H1 (cell line): Measurements from ENCODE around the gene FAM83F. TPM values are rescaled to one million over a fixed set of nuclear protein-coding genes. Genes with fewer than 3 reads are reported as not detected.

ENCODE experiments used
- GTF2F1 ChIP-seq: IDR thresholded peaks from 2 replicates; pipeline ENCODE4 v1.6.1; 2012; ENCODE audit warnings: low read depth, low read length, improper control_type of control experiment, borderline replicate concordance
- PHF8 ChIP-seq: fragments of 200-600 bp; sonication (generic); conservative IDR thresholded peaks from 2 replicates; pipeline ENCODE4 v1.7.1; 2012; ENCODE audit warnings: low read depth, mild to moderate bottlenecking, inconsistent platforms, low read length, moderate library complexity
- POLR2A ChIP-seq, 2 experiments: IDR thresholded peaks; 1 replicate in 1 of 2; 2 replicates in 1 of 2; pipeline ENCODE4 v1.6.1; 2011; ENCODE audit warnings: low read depth in 2 of 2, low read length in 2 of 2, mild to moderate bottlenecking in 2 of 2; ENCODE audit errors: control extremely low read depth in 1 of 2
- RFX5 ChIP-seq: IDR thresholded peaks from 2 replicates; pipeline ENCODE4 v1.6.1; 2011; ENCODE audit warnings: low read depth, low read length, improper control_type of control experiment, borderline replicate concordance
- RXRA ChIP-seq: IDR thresholded peaks from 2 replicates; pipeline ENCODE4 v1.6.1; 2011; ENCODE audit warnings: low read depth, mild to moderate bottlenecking, low read length, moderate library complexity; ENCODE audit not compliant: insufficient read depth
- SAP30 ChIP-seq: fragments of 300-600 bp; sonication (generic); IDR thresholded peaks from 2 replicates; pipeline ENCODE4 v1.7.1; 2012; ENCODE audit warnings: low read length, moderate library complexity, mild to moderate bottlenecking, inconsistent platforms; ENCODE audit not compliant: insufficient read depth, insufficient replicate concordance
- SIX5 ChIP-seq: IDR thresholded peaks from 2 replicates; pipeline ENCODE4 v1.6.1; 2011; ENCODE audit warnings: mild to moderate bottlenecking, low read depth, low read length
- SP4 ChIP-seq: IDR thresholded peaks from 2 replicates; pipeline ENCODE4 v1.6.1; 2012; ENCODE audit warnings: low read length, inconsistent platforms
- polyA plus RNA-seq, 7 experiments: library from polyadenylated mRNA; depleted of rRNA in 3 of 7; stranded (reverse) in 5 of 7; unstranded in 2 of 7; fragments of >200 nt in 5 of 7; fragments of 200-250 nt in 2 of 7; gene quantifications; 1 replicate in 5 of 7; 2 replicates in 1 of 7; 4 replicates in 1 of 7; pipeline versions ENCODE4 v1.2.1 to v1.2.3, GENCODE V29; 2011 to 2013; ENCODE audit warnings: missing spikeins in 2 of 7, mixed read lengths in 2 of 7
- total RNA-seq: library from RNA; stranded (reverse); fragmentation: NEBNext Ultra II Directional; extraction: Animal tissue kit (Norgen Biotek cat#: 25700); gene quantifications from 2 replicates; pipeline ENCODE4 v1.2.1, GENCODE V29; 2021
- TF ChIP-seq, protein P1 (sequence below): fragments of 300-600 bp; sonication (generic); IDR thresholded peaks from 2 replicates; pipeline ENCODE4 v1.7.1; 2012; ENCODE audit warnings: low read length, moderate library complexity, mild to moderate bottlenecking, inconsistent platforms; ENCODE audit not compliant: insufficient replicate concordance
- TF ChIP-seq, protein P2 (sequence below): IDR thresholded peaks from 2 replicates; pipeline ENCODE4 v1.6.1; 2012; ENCODE audit warnings: low read length, inconsistent platforms

The FAM83F gene
- total and polyA plus RNA-seq, 2 of the 8 experiments (the other 6 are each of a cell fraction or from before 2014, with no cell fraction given) = 8.6 to 18.9 TPM

- TF ChIP-seq, protein P1, sequence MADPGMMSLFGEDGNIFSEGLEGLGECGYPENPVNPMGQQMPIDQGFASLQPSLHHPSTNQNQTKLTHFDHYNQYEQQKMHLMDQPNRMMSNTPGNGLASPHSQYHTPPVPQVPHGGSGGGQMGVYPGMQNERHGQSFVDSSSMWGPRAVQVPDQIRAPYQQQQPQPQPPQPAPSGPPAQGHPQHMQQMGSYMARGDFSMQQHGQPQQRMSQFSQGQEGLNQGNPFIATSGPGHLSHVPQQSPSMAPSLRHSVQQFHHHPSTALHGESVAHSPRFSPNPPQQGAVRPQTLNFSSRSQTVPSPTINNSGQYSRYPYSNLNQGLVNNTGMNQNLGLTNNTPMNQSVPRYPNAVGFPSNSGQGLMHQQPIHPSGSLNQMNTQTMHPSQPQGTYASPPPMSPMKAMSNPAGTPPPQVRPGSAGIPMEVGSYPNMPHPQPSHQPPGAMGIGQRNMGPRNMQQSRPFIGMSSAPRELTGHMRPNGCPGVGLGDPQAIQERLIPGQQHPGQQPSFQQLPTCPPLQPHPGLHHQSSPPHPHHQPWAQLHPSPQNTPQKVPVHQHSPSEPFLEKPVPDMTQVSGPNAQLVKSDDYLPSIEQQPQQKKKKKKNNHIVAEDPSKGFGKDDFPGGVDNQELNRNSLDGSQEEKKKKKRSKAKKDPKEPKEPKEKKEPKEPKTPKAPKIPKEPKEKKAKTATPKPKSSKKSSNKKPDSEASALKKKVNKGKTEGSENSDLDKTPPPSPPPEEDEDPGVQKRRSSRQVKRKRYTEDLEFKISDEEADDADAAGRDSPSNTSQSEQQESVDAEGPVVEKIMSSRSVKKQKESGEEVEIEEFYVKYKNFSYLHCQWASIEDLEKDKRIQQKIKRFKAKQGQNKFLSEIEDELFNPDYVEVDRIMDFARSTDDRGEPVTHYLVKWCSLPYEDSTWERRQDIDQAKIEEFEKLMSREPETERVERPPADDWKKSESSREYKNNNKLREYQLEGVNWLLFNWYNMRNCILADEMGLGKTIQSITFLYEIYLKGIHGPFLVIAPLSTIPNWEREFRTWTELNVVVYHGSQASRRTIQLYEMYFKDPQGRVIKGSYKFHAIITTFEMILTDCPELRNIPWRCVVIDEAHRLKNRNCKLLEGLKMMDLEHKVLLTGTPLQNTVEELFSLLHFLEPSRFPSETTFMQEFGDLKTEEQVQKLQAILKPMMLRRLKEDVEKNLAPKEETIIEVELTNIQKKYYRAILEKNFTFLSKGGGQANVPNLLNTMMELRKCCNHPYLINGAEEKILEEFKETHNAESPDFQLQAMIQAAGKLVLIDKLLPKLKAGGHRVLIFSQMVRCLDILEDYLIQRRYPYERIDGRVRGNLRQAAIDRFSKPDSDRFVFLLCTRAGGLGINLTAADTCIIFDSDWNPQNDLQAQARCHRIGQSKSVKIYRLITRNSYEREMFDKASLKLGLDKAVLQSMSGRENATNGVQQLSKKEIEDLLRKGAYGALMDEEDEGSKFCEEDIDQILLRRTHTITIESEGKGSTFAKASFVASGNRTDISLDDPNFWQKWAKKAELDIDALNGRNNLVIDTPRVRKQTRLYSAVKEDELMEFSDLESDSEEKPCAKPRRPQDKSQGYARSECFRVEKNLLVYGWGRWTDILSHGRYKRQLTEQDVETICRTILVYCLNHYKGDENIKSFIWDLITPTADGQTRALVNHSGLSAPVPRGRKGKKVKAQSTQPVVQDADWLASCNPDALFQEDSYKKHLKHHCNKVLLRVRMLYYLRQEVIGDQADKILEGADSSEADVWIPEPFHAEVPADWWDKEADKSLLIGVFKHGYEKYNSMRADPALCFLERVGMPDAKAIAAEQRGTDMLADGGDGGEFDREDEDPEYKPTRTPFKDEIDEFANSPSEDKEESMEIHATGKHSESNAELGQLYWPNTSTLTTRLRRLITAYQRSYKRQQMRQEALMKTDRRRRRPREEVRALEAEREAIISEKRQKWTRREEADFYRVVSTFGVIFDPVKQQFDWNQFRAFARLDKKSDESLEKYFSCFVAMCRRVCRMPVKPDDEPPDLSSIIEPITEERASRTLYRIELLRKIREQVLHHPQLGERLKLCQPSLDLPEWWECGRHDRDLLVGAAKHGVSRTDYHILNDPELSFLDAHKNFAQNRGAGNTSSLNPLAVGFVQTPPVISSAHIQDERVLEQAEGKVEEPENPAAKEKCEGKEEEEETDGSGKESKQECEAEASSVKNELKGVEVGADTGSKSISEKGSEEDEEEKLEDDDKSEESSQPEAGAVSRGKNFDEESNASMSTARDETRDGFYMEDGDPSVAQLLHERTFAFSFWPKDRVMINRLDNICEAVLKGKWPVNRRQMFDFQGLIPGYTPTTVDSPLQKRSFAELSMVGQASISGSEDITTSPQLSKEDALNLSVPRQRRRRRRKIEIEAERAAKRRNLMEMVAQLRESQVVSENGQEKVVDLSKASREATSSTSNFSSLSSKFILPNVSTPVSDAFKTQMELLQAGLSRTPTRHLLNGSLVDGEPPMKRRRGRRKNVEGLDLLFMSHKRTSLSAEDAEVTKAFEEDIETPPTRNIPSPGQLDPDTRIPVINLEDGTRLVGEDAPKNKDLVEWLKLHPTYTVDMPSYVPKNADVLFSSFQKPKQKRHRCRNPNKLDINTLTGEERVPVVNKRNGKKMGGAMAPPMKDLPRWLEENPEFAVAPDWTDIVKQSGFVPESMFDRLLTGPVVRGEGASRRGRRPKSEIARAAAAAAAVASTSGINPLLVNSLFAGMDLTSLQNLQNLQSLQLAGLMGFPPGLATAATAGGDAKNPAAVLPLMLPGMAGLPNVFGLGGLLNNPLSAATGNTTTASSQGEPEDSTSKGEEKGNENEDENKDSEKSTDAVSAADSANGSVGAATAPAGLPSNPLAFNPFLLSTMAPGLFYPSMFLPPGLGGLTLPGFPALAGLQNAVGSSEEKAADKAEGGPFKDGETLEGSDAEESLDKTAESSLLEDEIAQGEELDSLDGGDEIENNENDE = no peak
- no peak for TF ChIP-seq SP4
- TF ChIP-seq, protein P2, sequence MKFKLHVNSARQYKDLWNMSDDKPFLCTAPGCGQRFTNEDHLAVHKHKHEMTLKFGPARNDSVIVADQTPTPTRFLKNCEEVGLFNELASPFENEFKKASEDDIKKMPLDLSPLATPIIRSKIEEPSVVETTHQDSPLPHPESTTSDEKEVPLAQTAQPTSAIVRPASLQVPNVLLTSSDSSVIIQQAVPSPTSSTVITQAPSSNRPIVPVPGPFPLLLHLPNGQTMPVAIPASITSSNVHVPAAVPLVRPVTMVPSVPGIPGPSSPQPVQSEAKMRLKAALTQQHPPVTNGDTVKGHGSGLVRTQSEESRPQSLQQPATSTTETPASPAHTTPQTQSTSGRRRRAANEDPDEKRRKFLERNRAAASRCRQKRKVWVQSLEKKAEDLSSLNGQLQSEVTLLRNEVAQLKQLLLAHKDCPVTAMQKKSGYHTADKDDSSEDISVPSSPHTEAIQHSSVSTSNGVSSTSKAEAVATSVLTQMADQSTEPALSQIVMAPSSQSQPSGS = no peak
- TF ChIP-seq GTF2F1 = no peak
- no peak for TF ChIP-seq RFX5
- TF ChIP-seq SIX5 = no peak
- TF ChIP-seq POLR2A (IDR thresholded peaks at IDR 0.05; ENCODE audit: control extremely low read depth in 1 of 2, low read depth in 2 of 2, low read length in 2 of 2) = no peak
- no peak for TF ChIP-seq RXRA
- TF ChIP-seq SAP30 = no peak
- TF ChIP-seq PHF8 = no peak
Observed at GRCh38 chr22:39954584-39955055, 40.1 kb upstream of the FAM83F start (continued).
